Measurements from ENCODE around the gene PRICKLE2. TPM values are rescaled to one million over a fixed set of nuclear protein-coding genes. Genes with fewer than 3 reads are reported as not detected.
A peak's percentile ranks its signal among the peaks of the same experiment; 100 is the strongest.

Gene PRICKLE2
- total and polyA plus RNA-seq, 3 donors from 2014 or later = 5.5 to 10.1 (median 9.1) TPM

DNA sequence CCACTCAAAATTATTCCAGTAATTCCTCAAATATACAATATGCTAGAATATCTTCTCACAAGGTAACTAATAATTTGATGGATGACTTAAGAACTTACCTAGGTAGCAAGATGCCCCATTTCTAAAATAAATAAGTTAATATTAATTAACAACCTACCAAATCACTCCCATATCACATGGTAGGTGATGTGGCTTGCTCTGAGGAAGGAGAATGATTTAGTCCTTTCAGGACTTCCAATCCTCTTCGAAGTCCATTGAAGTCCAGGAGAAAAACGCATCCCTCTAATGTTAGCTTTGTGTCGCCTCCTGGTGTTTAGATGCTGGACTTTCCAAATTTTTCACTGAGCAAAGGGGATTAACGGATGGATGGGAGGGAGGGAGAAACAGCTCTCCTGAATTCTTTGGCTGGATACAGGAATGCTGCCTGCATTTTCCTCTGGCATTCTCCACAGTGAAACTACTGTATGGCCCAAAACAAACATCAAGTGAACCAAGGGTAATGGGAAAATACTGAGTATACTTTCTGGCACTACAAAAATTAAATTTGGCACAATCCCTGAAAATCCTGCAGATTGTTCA lies 58.6 kb downstream of the PRICKLE2 start:
- H3K27ac ChIP-seq = no peak overlapping the region
- no peaks in the 10 kb centered on the region for H3K4me1 ChIP-seq
- H3K9me3 ChIP-seq = no peaks in the 10 kb centered on the region
- H3K27me3 ChIP-seq = no peaks in the 10 kb centered on the region
- TF ChIP-seq, protein P1, sequence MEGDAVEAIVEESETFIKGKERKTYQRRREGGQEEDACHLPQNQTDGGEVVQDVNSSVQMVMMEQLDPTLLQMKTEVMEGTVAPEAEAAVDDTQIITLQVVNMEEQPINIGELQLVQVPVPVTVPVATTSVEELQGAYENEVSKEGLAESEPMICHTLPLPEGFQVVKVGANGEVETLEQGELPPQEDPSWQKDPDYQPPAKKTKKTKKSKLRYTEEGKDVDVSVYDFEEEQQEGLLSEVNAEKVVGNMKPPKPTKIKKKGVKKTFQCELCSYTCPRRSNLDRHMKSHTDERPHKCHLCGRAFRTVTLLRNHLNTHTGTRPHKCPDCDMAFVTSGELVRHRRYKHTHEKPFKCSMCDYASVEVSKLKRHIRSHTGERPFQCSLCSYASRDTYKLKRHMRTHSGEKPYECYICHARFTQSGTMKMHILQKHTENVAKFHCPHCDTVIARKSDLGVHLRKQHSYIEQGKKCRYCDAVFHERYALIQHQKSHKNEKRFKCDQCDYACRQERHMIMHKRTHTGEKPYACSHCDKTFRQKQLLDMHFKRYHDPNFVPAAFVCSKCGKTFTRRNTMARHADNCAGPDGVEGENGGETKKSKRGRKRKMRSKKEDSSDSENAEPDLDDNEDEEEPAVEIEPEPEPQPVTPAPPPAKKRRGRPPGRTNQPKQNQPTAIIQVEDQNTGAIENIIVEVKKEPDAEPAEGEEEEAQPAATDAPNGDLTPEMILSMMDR (IDR thresholded peaks at IDR 0.05) = peak in 1 of 3 experiments; percentile 51
- TF ChIP-seq POLR2A (IDR thresholded peaks at IDR 0.05) = no peak
- H3K36me3 ChIP-seq (ENCODE audit: low read depth, missing control alignments) = no peaks in the 10 kb centered on the region
- peak; percentile 40 for DNase-seq
- 51 to 56% methylated on average over 4 of the region's 4 CpGs for WGBS, 2 donors
- H3K4me3 ChIP-seq = no peak overlapping the region
- intact Hi-C loops (cut with DNase I; ENCODE audit: low total_unique reads) = no loop called here

GRCh38 chr3:64164349-64164748 lies 60.9 kb downstream of the PRICKLE2 start:
- WGBS, 2 donors = 93 to 94% methylated on average over 2 of the region's 2 CpGs
- intact Hi-C loops (cut with DNase I; ENCODE audit: low total_unique reads) = no loop called here
- Histone ChIP-seq H3K36me3 (ENCODE audit: low read depth, missing control alignments) (no peaks in the 10 kb centered on the region), H3K27me3 (no peaks in the 10 kb centered on the region), H3K4me1 (no peaks in the 10 kb centered on the region), H3K9me3 (no peaks in the 10 kb centered on the region), H3K4me3 (no peak overlapping the region), H3K27ac (no peak overlapping the region)
- TF ChIP-seq, protein P1 (IDR thresholded peaks at IDR 0.05) = no peak
- no peak for TF ChIP-seq POLR2A (IDR thresholded peaks at IDR 0.05)
- DNase-seq = no peak

- TF ChIP-seq, protein P1 (IDR thresholded peaks at IDR 0.05) = no peak
- TF ChIP-seq POLR2A (IDR thresholded peaks at IDR 0.05) = no peak
- intact Hi-C loops (cut with DNase I; ENCODE audit: low total_unique reads) = no loop called here
- Histone ChIP-seq H3K4me1 (no peaks in the 10 kb centered on the region), H3K4me3 (no peak overlapping the region), H3K27ac (no peak overlapping the region), H3K36me3 (ENCODE audit: low read depth, missing control alignments) (no peaks in the 10 kb centered on the region), H3K9me3 (no peaks in the 10 kb centered on the region), H3K27me3 (no peaks in the 10 kb centered on the region)
- 93 to 95% methylated on average over 4 of the region's 4 CpGs for WGBS, 2 donors
- DNase-seq = no peak
Measured at GRCh38 chr3:64163755-64164148, 61.5 kb downstream of the PRICKLE2 start.

DNA sequence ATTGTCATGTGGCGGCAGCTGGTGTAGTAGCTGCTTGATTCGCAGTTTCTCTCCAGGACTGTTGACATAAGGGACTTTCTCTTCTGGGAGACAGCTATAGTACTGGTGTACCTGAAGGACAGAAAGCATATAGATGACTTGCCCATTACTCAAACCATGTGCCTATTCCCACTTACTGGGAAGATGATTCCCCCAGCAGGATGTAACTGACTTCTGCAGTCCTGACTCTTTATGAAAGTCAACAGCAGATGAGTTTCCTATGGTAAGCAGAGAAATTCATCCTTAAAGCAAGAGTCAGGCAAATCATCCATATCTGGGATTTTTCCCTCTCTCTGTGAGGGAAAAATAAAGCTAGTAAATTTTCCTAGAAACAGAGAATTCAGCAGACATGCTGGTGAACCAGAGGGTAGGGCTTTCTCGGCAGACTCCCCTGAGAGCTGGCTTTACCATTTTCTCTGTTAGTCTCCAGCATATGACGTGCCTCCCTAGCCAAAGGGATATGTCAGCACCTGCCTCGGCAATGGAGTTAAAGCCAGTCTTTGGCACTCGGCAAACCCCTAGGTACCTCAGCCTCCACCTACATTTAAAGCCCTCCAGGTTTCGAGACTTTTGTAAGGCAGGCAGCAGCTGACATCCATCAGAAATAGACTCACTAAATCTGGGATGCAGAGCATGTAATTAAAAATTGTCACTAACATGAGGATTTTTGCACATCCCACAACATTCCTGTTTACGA lies 62.1 kb downstream of the PRICKLE2 start:
- 81 to 84% methylated on average over 6 to 8 of the region's 8 CpGs for WGBS, 2 donors
- Histone ChIP-seq H3K27ac (no peak overlapping the region), H3K36me3 (ENCODE audit: low read depth, missing control alignments) (no peaks in the 10 kb centered on the region), H3K27me3 (no peaks in the 10 kb centered on the region), H3K4me3 (no peak overlapping the region), H3K9me3 (no peaks in the 10 kb centered on the region), H3K4me1 (no peaks in the 10 kb centered on the region)
- TF ChIP-seq, protein P1 (IDR thresholded peaks at IDR 0.05) = no peak
- TF ChIP-seq POLR2A (IDR thresholded peaks at IDR 0.05) = no peak
- no peak for DNase-seq
- intact Hi-C loops (cut with DNase I; ENCODE audit: low total_unique reads) = no loop called here

Measured in testis (tissue), 3 donors.